ENCODE results near the gene ZDHHC1.
"Not testable (repeated sequence)": the region's sequence is repeated elsewhere in the genome, so short reads cannot be mapped to it uniquely, and the experiment has no call there.

ZDHHC1 gene

GRCh38 chr16:67394155-67395104, 21.8 kb downstream of the ZDHHC1 start:
- DNase-seq (ENCODE audit: low read depth in 2 of 2), result no peak

GRCh38 chr16:67393788-67394154, 22.5 kb downstream of the ZDHHC1 start:
- DNase-seq (ENCODE audit: low read depth in 2 of 2), result no peak

DNA sequence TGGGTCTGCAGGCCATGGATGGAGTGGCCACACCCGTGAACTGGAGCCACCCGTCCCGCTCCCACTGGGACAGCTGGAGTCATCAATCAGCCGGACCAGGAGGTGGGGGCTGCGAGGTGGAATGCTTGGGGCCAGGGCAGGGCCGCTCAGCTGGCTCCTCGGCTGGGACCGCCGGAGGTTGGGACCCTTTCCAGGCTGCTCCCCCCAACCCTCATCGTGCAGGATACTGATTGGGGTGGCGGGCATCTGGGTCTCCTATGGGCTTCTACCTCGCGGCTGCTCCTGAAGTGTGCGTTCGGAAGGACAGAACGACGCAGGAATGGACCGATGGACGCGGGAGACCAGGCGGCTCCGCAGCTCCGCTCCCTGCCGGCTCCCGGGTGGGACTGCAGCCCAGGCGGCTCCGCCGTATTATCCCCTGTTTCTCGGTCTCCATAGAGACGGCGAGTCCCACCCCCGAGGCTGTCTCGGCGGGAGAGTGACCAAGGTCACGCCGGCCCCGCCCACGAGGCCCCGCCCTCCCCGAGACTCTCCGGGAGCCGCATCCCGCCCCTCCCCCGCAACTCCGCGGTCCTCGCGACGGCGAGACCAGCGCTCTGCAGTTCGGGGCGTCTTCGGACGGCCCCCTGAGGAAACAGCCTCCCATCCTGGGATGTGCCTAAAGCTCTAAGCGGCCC, 23.0 kb downstream of the ZDHHC1 start, which contains the start of gene TPPP3:
TSS of gene TPPP3 (minus strand) at position 388 of the 677 bp plus-strand sequence. CDS start 2,387 bp downstream, outside the sequence.
- no peak for DNase-seq (ENCODE audit: low read depth in 2 of 2)

DNA sequence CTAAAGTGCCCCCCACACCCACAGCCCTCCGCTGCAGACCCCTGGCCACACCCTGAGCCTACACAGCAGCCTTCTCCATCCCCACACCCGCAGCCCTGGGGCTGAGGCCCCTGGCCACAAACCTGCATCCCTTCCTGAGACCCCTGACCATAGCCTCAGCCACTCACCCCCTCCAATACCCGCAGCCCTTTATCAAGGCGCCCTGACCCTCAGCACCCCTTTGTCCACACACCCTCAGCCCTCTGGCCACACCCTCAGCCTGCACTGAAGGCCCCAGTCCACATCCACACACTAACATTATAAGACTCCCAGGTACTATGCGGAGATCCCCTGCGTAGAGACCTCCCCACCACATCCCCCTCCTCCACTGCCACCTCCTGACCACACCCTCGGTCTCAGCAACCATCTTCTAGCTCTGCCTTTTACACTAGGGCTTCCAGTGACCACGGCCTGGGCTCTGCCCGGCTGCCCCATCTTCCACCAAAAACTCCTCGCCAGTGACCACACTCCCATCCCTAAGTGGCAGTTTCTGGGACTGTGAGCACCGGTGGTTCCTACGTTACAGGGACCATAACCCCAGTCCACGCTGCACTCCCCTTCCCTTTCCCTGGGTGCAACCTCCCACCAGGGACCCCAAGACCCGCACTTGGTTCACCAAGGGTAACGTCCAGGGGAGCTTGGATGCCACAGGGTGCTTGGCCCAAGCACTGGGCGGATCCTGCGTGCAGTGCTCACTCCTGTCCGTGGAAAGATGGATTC, 23.8 kb downstream of the ZDHHC1 start:
- DNase-seq (ENCODE audit: low read depth in 2 of 2), result no peak

DNA sequence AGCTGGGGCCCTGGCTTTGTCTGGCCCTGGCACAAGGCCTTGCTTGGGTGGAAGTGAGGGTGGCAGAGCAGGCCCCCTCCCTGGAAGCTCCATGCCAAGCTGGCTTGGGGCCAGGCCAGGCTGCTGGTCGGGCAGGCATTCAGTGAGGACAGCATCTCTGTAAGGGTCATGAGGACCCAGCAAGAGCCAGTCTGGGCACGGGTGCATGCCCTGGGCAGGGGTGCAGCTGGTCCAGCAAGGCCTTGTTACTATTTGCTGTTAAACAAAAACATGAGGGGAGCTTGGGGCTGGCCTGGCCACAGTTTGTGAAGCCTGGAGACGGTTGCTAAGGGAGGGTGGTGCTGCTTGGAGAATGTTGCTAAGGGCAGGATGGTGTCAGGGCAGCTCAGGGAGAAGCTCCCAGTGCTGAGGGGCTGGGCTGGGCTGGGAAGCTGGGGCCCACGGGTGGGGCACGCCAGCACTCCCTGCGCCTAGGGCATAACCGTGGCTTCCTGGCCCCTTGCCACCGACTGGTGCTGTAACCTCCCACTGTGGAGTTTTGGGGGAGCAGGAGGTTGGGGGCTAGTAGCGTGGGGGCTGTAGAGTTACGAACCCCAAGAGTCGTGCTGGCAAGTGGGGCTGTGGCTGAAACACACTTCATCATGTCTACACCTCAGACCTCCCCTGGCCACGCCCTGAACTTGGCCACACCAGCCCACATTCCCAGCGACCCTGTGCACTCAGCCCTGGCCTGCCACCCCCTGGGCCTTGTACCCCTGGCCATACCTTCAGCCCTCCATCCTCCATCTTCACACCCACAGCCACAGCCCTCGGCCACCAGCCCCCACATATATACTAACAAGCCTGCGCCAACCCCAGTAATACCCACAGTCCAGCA, 24.6 kb downstream of the ZDHHC1 start:
- no peak for DNase-seq (ENCODE audit: low read depth in 2 of 2)

GRCh38 chr16:67390816-67391423, 25.4 kb downstream of the ZDHHC1 start:
- no peak for DNase-seq (ENCODE audit: low read depth in 2 of 2)

DNA sequence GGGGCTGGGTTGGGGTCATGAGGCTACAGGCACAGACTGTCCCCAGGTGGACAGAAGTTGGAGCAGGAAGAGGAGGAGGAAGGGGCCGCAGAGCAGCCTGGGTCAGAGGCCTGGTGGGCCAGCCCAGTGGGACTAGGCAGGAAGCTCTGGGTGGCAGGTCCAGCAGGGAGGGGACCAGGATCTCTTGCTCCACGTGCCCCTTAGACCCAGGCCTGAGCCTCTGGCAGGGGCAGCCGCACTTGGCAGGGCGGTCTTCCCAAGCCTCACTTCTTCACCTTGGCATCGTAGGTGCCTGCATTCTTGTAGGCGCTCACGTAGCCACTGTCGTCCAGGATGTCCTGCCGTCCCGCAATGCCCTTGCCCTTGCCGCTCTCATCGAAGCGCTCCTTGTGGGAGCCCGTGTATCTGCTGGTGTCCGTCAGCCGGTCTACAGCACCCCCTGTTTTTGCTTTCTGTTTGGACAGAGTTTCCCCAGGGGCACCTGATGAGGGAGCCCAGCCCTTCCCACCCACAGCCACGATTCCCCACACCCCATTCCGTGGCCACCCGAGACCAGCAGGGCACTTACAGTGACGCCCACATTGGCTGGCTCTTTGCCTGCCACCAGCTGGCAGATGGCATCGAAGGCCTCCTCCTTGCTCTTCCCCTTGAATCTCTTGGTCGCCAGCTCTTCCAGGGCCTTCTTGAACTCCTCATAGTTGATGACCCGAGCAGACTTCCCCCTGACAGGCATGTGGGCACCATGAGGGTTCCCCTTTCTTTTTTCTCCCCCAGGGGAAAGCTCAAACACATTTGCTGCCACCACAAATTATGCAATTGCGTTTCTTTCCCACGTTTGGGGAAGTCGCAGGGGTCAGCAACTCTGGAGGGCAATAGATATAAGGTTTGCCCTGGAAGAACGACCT, 26.1 kb downstream of the ZDHHC1 start:
- no peak for DNase-seq (ENCODE audit: low read depth in 2 of 2)

DNA sequence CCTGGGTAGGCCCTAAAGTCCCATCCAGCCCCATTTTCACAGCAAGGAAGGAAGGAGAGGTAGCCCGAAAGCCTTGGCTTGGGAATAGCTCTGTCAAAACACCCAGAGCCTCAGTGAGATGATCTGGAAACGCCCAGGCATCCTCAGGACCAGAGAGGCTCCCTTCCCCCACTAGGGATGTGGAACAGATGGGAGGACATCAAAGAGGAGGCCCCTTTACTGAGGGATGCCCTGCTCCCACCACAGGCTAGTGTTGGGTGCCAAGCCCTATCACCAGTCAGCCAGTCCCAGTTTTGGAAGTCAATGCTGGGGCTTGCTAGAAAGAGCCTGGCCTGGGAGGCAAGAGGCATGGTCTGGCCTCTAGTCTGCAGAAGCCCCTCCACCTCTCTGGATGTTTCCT, 27.7 kb downstream of the ZDHHC1 start:
- DNase-seq (ENCODE audit: low read depth in 2 of 2), result no peak

DNA sequence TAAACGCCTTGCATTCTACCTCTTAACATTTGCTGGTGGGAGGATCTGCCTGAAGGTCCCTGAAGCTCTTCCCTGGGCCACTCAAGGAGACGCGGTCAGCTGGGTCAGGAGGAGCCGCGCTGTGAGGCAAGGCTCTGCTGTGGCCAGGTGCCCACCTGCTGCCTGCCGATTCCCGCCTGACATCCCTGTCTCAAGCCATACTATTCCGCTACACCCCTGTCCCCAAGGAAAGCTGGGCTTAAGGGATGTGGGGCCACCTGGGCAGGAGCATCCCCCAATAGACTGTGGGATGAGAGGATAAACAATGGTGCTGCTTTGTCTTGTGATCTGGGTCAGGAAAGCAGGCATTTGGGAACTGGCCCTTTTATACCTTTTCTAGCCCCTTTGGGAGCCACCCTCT, 28.1 kb downstream of the ZDHHC1 start:
- no peak for DNase-seq (ENCODE audit: low read depth in 2 of 2)

GRCh38 chr16:67387479-67388079, 28.7 kb downstream of the ZDHHC1 start:
- DNase-seq (ENCODE audit: low read depth in 2 of 2), result no peak

DNA sequence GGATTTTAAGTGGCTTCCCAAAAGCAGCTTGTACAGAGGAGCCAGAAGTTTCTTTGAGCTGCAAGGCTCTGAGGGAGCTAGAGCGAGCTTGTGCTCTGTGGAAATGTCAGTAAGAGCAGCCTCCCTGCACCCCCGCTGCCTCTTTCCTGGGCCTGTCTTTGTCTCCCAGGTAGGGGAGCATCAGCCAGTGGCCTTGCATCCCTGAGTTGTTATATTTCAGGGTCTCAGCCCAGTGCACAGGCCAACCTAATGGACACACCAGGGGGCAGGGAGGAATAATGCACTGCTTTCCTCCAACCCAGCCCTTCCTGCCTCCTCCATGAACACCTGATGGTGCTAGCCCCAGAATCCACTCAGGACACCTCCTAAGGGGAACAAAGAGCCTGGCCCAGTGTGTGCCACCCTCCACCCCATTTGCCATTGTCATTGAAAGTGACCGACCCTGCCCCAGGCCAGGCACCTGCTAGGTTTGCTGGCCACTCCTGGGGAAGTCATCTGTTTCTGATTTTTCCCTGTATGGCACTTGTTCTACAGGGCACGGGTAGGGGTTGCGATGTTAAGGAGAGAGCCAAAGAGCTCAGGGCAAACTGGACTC, 29.3 kb downstream of the ZDHHC1 start:
- no peak for DNase-seq (ENCODE audit: low read depth in 2 of 2)

- DNase-seq (ENCODE audit: low read depth in 2 of 2), result no peak
These were observed 31.3 kb downstream of the ZDHHC1 start for GRCh38 chr16:67384778-67385510.

- DNase-seq (ENCODE audit: low read depth in 2 of 2), result no peak
These were observed 33.0 kb downstream of the ZDHHC1 start for GRCh38 chr16:67383284-67383683.

GRCh38 chr16:67378642-67379041, 37.6 kb downstream of the ZDHHC1 start:
- DNase-seq (ENCODE audit: low read depth in 2 of 2), result no peak

- not testable (repeated sequence) for DNase-seq (ENCODE audit: low read depth in 2 of 2)
These were observed 40.3 kb downstream of the ZDHHC1 start for GRCh38 chr16:67376012-67376411.

GRCh38 chr16:67372664-67373063, 43.6 kb downstream of the ZDHHC1 start:
- DNase-seq (ENCODE audit: low read depth in 2 of 2), result no peak

GRCh38 chr16:67370661-67371060, 45.6 kb downstream of the ZDHHC1 start:
- no peak for DNase-seq (ENCODE audit: low read depth in 2 of 2)

DNA sequence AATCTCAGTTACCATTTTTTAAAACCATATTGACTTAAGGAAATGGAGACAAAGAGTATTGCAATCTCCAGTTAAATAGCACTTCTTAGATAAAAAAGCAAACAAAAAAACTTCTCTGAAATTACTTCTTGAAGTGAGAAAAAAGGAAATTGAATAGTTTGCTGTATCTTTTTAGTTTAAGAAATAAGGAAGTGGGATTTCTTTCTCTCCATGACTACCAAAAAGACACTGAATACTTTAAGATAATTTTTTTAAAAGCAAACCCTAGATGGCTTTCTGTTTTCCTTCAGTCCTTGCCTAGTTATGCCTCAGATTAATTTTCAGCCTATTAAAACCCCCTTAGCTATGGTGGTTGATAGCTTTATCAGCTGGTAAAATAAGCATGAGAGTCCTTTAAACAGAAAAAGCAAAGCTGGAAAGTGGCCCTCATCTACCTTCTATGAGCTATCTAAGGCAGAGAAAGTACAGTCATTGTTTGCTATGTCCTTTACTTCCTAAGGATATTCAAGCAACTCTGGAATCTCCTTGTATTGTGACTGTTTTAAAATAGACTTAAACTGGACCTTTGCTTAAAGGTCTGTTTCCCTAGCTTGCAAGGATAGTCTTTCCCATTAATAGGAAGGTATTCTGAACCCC, 51.6 kb downstream of the ZDHHC1 start:
- no peak for DNase-seq (ENCODE audit: low read depth in 2 of 2)
